ENCODE results near the gene OR13C3. TPM values are rescaled to one million over a fixed set of nuclear protein-coding genes. Genes with fewer than 3 reads are reported as not detected.

The OR13C3 gene
- total RNA-seq, 2 experiments from 2014 or later, result not detected

DNA sequence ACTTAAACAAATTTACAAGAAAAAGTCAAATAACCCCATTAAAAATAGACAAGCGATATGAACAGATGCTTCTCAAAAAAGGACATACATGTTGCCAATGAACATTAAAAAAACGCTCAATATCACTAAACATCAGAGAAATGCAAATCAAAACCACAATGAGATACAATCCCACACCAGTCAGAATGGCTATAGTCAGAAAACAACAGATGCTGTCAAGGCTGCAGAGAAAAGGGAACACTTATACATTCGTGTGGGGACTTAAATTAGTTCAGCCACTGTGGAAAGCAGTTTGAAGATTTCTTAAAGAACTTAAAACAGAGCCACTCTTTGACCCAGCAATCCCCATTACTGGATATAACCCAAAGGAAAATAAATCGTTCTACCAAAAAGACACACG lies 21.8 kb downstream of the OR13C3 start:
- H3K27ac Mint-ChIP-seq, result no peak overlapping the region
- ChIA-PET CTCF (no interaction called here), POLR2A (no interaction called here)
- no peaks in the 10 kb centered on the region for H3K36me3 Mint-ChIP-seq (ENCODE audit: low read depth)
- H3K27me3 Mint-ChIP-seq, result no peaks in the 10 kb centered on the region
- no peaks in the 10 kb centered on the region for H3K4me1 Mint-ChIP-seq
- H3K4me3 Mint-ChIP-seq, result no peak overlapping the region
- no peak for DNase-seq
- no peaks in the 10 kb centered on the region for H3K9me3 Mint-ChIP-seq

GRCh38 chr9:104506565-104506964 lies 30.1 kb downstream of the OR13C3 start:
- Mint-ChIP-seq H3K36me3 (ENCODE audit: low read depth) (no peaks in the 10 kb centered on the region), H3K4me3 (no peak overlapping the region), H3K9me3 (no peaks in the 10 kb centered on the region), H3K27me3 (no peaks in the 10 kb centered on the region), H3K27ac (no peak overlapping the region), H3K4me1 (no peaks in the 10 kb centered on the region)
- no peak for DNase-seq
- ChIA-PET POLR2A (no interaction called here), CTCF (no interaction called here)

DNA sequence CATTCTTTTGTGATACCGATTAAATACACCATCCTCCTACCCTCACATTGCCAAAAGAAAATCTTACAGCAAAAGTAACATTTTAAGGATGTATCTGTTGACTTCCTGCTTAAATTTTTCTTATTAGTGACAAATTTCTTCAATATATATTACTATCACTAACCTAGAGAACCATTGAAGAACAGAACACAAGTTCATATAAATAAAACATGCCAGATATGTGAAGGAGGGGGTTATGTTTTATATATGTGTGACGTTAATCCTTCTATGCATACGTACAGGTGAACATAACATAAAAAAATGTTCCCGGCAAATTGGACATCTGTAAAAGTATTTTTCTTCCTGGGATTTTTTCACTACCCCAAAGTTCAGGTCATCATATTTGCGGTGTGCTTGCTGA lies 32.7 kb downstream of the OR13C3 start, which contains the start of gene OR13F1:
Gene OR13F1 (plus strand): TSS at position 301 of the 400 bp plus-strand sequence. CDS start 0 bp downstream, at position 301.
- Mint-ChIP-seq H3K36me3 (ENCODE audit: low read depth) (no peaks in the 10 kb centered on the region), H3K27ac (no peak within 1 kb of the TSS), H3K4me3 (no peak within 1 kb of the TSS), H3K27me3 (no peaks in the 10 kb centered on the region), H3K9me3 (no peaks in the 10 kb centered on the region), H3K4me1 (no peaks in the 10 kb centered on the region)
- DNase-seq, result no peak
- ChIA-PET POLR2A (no interaction called here), CTCF (no interaction called here)

DNA sequence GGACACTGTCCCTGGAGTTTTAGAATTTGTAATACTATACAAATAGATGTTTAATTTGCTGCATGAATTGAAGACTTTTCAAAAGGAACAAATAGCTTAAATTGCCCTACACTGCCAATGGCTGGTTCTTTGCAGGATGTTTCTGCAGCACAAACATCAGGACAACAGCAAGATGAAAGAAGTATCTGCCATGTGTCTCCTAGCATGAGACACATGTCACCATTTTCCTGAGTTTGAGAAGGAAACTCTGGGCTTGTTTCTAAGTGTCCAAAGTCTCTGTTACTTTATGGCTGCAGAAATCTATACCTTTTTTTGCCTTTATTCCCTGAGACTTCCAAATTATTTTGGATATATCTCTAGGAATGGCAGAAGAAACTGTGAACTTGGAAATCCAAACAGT lies 33.2 kb downstream of the OR13C3 start:
- no peaks in the 10 kb centered on the region for H3K9me3 Mint-ChIP-seq
- H3K4me1 Mint-ChIP-seq, result no peaks in the 10 kb centered on the region
- H3K4me3 Mint-ChIP-seq, result no peak overlapping the region
- ChIA-PET CTCF (no interaction called here), POLR2A (no interaction called here)
- DNase-seq, result no peak
- no peaks in the 10 kb centered on the region for H3K36me3 Mint-ChIP-seq (ENCODE audit: low read depth)
- no peaks in the 10 kb centered on the region for H3K27me3 Mint-ChIP-seq
- no peak overlapping the region for H3K27ac Mint-ChIP-seq

- no peak overlapping the region for H3K27ac Mint-ChIP-seq
- H3K36me3 Mint-ChIP-seq (ENCODE audit: low read depth), result no peaks in the 10 kb centered on the region
- ChIA-PET CTCF (no interaction called here), POLR2A (no interaction called here)
- no peaks in the 10 kb centered on the region for H3K27me3 Mint-ChIP-seq
- DNase-seq, result no peak
- no peaks in the 10 kb centered on the region for H3K9me3 Mint-ChIP-seq
- no peaks in the 10 kb centered on the region for H3K4me1 Mint-ChIP-seq
- H3K4me3 Mint-ChIP-seq, result no peak overlapping the region
Measured at GRCh38 chr9:104494808-104495207, 41.8 kb downstream of the OR13C3 start.

Other genes with a start within 250 kb of the OR13C3 start
- not detected for gene OR13F1, start 32.6 kb downstream of the OR13C3 start, total RNA-seq
- not detected for gene OR13C4, start 9.6 kb downstream of the OR13C3 start, total RNA-seq
- gene OR13C8, start 32.3 kb upstream of the OR13C3 start, total RNA-seq, result not detected
- not detected for gene OR13C5, start 62.6 kb upstream of the OR13C3 start, total RNA-seq
- gene OR13C2, start 68.8 kb upstream of the OR13C3 start, total RNA-seq, result not detected
- gene OR13C9, start 81.3 kb upstream of the OR13C3 start, total RNA-seq, result not detected
- not detected for gene OR13D1, start 157.7 kb upstream of the OR13C3 start, total RNA-seq
- gene NIPSNAP3A, start 210.8 kb upstream of the OR13C3 start, total RNA-seq, result 10 to 100 TPM; 20.8 to 22.4 TPM
- under 1 TPM; 0.74 to 0.79 TPM for gene NIPSNAP3B, start 227.3 kb upstream of the OR13C3 start, total RNA-seq